ENCODE results near the gene ACAA2.
A peak's percentile ranks its signal among the peaks of the same experiment; 100 is the strongest.
"Not testable (repeated sequence)": the region's sequence is repeated elsewhere in the genome, so short reads cannot be mapped to it uniquely, and the experiment has no call there.

Gene ACAA2

GRCh38 chr18:49788327-49788898, 24.9 kb downstream of the ACAA2 start:
- ChIA-PET CTCF (interaction anchor here (1.5 kb wide), 1 partner anchor 277 kb away, joined by 4 read pairs; no protein-coding TSS in a partner anchor), POLR2A (ENCODE audit: low non-redundant PET) (no interaction called here)
- no peak overlapping the region for H3K27ac ChIP-seq
- no peak for TF ChIP-seq CTCF (conservative IDR thresholded peaks at IDR 0.05; ENCODE audit: low read depth)
- DNase-seq (ENCODE audit: low spot score), result no peak

GRCh38 chr18:49786019-49786720, 27.2 kb downstream of the ACAA2 start:
- POLR2A ChIA-PET (ENCODE audit: low non-redundant PET), result no interaction called here
- no peak for DNase-seq (ENCODE audit: low spot score)
- H3K27ac ChIP-seq, result no peak overlapping the region
- no peak for TF ChIP-seq CTCF (conservative IDR thresholded peaks at IDR 0.05; ENCODE audit: low read depth)
- CTCF ChIA-PET, result no interaction called here

GRCh38 chr18:49784427-49785185, 28.7 kb downstream of the ACAA2 start:
- H3K27ac ChIP-seq, result no peak overlapping the region
- no peak for DNase-seq (ENCODE audit: low spot score)
- ChIA-PET POLR2A (ENCODE audit: low non-redundant PET) (interaction anchor here (0.5 to 0.6 kb wide), 2 partner anchors 29 to 299 kb away, joined by 3 to 5 read pairs; partner anchors contain the start of gene ACAA2), CTCF (interaction anchor here (0.7 to 1.8 kb wide), 4 partner anchors 29 to 595 kb away, joined by 3 to 14 read pairs (median 4); no protein-coding TSS in a partner anchor)
- no peak for TF ChIP-seq CTCF (conservative IDR thresholded peaks at IDR 0.05; ENCODE audit: low read depth)

- ChIA-PET POLR2A (ENCODE audit: low non-redundant PET) (interaction anchor here (0.6 kb wide), 1 partner anchor 298 kb away, joined by 5 read pairs; no protein-coding TSS in a partner anchor), CTCF (interaction anchor here (0.7 to 1.8 kb wide), 4 partner anchors 30 to 273 kb away, joined by 3 to 14 read pairs (median 4); no protein-coding TSS in a partner anchor)
- not testable (repeated sequence) for H3K27ac ChIP-seq; DNase-seq (ENCODE audit: low spot score)
Measured at GRCh38 chr18:49783631-49784030, 29.7 kb downstream of the ACAA2 start.

GRCh38 chr18:49778826-49779465, 34.4 kb downstream of the ACAA2 start:
- ChIA-PET CTCF (interaction anchor here (0.6 kb wide), 1 partner anchor 265 kb away, joined by 5 read pairs; no protein-coding TSS in a partner anchor), POLR2A (ENCODE audit: low non-redundant PET) (no interaction called here)
- TF ChIP-seq CTCF (conservative IDR thresholded peaks at IDR 0.05; ENCODE audit: low read depth), result no peak
- no peak for DNase-seq (ENCODE audit: low spot score)
- peak overlapping the region; percentile 56 for H3K27ac ChIP-seq

- ChIA-PET POLR2A (ENCODE audit: low non-redundant PET) (no interaction called here), CTCF (no interaction called here)
- TF ChIP-seq CTCF (conservative IDR thresholded peaks at IDR 0.05; ENCODE audit: low read depth), result no peak
- no peak overlapping the region for H3K27ac ChIP-seq
- no peak for DNase-seq (ENCODE audit: low spot score)
Measured at GRCh38 chr18:49769047-49769728, 44.1 kb downstream of the ACAA2 start.

Measured in RWPE1 (cell line).